ENCODE results near the gene EXO5.

GRCh38 chr1:40477678-40478053 is 30.9 kb upstream of the EXO5 start:
- TF ChIP-seq, protein P1, sequence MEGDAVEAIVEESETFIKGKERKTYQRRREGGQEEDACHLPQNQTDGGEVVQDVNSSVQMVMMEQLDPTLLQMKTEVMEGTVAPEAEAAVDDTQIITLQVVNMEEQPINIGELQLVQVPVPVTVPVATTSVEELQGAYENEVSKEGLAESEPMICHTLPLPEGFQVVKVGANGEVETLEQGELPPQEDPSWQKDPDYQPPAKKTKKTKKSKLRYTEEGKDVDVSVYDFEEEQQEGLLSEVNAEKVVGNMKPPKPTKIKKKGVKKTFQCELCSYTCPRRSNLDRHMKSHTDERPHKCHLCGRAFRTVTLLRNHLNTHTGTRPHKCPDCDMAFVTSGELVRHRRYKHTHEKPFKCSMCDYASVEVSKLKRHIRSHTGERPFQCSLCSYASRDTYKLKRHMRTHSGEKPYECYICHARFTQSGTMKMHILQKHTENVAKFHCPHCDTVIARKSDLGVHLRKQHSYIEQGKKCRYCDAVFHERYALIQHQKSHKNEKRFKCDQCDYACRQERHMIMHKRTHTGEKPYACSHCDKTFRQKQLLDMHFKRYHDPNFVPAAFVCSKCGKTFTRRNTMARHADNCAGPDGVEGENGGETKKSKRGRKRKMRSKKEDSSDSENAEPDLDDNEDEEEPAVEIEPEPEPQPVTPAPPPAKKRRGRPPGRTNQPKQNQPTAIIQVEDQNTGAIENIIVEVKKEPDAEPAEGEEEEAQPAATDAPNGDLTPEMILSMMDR (IDR thresholded peaks at IDR 0.05) = no peak
- no peak for TF ChIP-seq POLR2A (IDR thresholded peaks at IDR 0.05)

All from adrenal gland (tissue), 5 donors.